NCI-H2196 (cell line): ENCODE measurements around the gene PLEKHG2.

Experiments
- DNase-seq: peaks from one replicate; lab custom pipeline; 2025; ENCODE audit not compliant: unreplicated experiment; lab: John Stamatoyannopoulos, UW

The PLEKHG2 gene

DNA sequence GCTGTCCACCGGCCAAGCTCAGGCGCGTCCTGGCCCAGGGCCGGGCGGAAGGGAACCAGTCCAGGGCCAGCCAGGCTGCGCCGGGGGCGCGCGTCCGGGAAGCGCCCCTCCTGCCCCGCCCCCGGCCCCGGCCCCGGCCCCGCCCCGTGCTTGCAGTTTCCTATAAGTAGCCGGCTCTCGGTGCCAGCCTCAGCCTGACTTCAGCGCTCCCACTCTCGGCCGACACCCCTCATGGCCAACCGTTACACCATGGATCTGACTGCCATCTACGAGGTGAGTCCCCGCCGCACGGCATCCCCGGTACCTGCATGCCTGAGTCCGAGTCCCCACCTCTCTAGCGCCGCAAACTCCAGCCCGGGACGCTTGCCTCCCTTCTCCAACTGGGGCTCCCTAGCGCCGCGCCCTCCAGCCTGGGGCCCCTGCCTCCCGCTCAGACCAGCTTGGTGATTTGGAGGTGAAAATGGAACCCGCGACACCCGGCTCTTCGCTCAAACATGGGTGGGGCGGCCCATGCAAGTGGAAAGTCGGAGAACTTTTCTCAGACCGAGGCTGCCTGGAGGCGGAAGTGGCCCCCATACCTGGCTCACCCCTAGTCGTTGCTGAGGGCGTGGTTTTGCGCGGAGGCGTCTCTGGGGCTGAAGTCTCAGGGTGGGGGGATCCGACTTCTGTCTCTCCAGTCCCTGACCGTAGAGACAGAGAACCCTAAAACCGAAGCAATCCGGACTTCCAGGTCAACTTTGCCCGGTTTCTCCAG is 5.6 kb upstream of the PLEKHG2 start, which contains the start of gene ZFP36:
TSS of gene ZFP36 (plus strand) at position 192 of the 754 bp plus-strand sequence. CDS start at position 250, 58 bp downstream.
- peak; percentile 68 for DNase-seq

DNA sequence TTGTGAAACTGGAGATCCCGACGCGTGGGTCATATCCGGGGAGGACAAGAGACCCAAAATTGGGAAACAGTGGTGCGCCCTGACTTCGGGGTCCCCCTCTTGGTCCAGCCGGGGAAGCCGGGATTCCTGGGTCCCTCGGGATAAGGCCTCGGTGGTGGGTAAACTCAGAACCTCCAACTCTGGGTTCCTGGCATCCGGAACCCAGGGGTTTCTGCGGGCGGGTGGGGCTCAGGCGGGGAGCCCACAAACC is 5.1 kb upstream of the PLEKHG2 start:
- no peak for DNase-seq

GRCh38 chr19:39407660-39408391 is 4.6 kb upstream of the PLEKHG2 start:
- DNase-seq: no peak

- peak; percentile 27 for DNase-seq
These were observed 3.9 kb upstream of the PLEKHG2 start for GRCh38 chr19:39408392-39409207.

- DNase-seq: peak; percentile 93
These were observed 3.1 kb upstream of the PLEKHG2 start for GRCh38 chr19:39409208-39410016.

DNA sequence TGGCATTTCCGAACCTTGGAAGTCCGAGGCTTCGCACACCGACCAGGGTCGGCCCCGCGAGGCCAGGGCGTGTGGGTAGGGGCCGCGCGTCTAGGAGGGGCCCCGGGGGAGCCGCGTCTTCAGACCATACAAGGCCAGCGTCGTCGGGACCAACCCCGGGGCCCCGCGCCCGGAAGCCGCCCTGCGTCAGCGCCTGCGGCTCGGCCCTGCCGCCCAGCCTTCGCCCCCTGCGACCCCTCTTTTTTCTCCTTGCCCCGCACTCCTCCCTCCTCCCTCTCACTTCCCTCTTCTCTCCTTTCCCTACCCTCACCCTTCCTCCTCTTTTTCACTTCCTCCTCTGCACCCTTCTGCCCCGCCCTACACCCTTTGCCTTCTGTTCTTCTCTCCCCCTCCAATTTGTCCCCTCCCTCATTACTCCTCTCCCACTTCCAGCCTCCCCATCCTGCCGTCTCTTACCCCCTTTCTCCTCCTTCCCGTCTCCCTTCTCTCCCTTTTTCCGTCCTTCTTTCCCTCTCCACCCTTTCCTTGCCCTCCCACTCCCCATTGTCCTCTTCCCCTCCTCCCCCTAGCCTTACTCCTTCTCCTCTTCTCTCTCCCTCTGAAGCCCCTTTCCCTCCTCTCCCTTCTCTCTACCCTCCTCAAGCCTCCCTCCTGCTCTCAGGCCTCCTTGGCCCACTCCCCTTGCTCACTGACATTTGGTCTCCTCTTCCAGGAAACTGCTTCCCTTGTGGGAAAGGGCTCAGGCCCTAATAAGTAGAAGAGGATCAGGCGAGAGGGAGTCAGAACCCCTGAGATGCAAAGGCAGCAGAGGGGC is 2.2 kb upstream of the PLEKHG2 start:
- peak; percentile 57 for DNase-seq

DNA sequence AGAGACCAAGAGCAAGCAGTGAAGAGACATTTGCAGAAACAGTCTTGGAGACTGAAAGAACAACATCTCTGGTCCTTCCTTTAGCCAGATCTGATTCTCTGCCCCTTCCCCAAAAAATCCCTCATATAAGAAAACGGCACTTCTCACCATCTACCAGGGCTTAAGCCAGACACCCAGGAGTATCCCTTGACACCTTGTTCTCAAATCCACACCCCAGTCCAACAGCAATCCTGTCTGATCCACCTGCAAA is 1.7 kb upstream of the PLEKHG2 start:
- no peak for DNase-seq

DNA sequence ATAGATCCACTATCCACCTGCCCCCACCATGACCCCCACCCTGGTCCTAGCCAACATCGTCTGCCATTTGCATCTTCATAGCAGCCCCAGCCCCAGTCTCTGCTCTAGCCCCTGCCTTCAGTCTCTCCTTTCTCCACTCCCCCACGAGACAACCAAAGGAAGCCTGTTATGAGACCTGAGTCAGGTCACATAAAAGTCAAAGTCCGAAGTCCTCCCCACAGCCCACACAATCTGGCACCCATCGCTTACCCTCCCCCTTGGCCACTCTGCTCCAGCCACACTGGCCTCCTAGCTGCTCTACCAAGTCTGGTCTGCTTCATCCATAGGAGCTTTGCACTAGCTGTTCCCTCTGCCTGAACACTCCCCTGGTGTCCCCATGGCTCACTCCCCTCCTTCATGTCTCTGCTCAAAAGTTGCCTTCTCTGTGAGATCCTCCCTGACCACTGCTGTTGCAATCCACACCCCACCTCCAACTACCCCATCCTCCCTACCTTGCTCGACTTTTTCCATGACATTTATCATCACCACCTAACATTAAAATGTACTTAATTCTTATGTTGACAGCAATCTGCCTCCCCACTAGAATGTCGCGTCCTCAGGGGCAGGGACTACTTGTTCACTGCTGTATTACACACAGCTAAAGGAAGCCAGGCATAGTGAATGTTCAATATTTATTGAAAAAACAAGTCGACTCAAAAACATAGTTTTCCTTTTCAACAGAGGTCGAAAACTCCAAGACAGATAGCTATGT is 1.2 kb upstream of the PLEKHG2 start:
- no peak for DNase-seq

GRCh38 chr19:39411832-39412099 is 703 bp upstream of the PLEKHG2 start:
- DNase-seq: peak; percentile 92

DNA sequence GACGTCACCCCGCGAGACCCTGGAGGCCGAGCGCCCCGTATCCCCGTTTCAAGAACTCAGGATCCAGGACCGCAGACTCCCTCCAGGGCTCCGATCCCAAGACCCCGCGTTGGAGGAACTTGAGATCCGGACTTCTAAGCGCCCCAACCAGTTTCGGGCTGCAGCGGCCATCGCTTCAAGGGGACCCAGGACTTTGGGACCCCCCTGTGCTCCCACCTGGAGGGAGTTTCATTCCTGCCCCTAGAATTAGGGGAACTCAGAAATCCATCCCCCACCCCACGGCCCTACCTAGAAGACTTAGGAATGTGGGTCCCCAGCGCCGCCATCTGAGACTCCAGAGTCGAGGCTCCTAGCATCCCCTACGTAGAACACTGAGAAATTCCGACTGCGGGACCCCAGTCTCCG is 400 bp downstream of the PLEKHG2 start:
- DNase-seq: no peak

- no peak for DNase-seq
These were observed 922 bp downstream of the PLEKHG2 start for GRCh38 chr19:39413272-39413910.

DNA sequence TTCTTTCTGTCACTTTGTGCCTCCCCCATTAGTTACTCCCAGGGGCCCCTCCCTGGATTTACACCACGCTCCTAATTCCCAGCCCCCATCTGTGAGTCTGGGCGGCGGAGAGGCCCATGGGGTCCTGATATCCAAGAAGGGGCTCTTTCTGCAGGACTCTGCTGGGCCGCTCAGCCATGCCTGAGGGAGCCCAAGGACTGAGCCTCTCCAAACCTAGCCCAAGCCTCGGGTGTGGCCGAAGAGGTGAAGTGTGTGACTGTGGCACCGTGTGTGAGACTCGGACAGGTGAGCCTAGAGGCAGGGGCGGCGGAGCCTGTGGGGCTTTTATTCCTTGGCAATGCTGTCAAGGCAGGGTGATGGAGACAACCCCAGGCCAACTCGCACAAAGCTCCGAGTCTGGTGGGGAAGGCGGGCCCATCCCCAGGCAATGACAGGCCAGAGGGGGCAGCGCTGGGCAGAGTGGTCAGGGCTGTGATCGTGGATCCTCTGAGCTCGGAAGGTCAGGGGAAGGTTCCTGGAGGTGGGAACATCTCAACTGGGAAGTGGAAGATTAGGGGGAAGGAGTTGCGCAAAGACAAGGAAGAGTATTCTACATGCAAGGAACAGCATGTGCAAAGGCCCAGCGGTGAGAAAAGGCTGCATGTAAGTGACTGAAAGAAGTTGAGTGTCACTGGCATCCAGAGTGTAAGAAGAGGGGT is 1.6 kb downstream of the PLEKHG2 start:
- DNase-seq: no peak

DNA sequence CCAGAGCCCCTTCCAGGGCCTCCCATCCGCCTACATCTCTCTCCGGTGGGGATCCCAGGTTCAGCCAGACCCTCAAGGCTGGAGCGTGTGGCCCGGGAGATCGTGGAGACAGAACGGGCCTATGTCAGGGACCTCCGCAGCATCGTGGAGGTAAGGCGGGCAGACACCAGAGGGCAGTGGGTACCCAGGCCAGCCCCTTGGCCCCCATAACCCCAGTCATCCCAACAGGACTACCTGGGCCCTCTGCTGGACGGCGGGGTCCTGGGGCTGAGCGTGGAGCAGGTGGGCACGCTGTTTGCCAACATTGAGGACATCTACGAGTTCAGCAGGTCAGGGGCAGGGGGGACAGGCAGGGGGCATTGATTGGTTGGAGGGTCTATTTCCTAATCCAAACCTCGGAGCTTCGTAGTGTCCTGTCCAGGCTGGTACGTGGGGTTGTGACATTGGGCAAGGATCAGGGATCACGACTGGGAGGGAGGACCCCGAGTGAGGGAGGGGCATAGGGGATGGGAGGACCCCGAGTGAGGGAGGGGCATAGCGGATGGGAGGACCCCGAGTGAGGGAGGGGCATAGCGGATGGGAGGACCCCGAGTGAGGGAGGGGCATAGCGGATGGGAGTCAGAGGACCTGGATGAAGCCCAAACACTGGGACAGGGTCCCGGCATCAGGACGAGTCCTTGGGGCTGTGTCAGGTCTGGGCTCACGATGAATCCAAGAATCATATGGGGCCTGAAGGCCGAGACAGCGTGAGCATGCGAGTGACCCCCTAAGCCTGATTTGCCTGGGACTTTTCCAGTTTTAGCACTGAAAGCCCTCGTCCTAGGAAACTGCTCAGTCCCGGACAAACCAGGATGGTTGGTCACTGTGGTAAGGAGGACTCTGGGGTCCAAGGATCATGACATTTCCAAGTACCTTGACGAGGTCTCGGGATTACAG is 2.9 kb downstream of the PLEKHG2 start:
- DNase-seq: no peak

DNA sequence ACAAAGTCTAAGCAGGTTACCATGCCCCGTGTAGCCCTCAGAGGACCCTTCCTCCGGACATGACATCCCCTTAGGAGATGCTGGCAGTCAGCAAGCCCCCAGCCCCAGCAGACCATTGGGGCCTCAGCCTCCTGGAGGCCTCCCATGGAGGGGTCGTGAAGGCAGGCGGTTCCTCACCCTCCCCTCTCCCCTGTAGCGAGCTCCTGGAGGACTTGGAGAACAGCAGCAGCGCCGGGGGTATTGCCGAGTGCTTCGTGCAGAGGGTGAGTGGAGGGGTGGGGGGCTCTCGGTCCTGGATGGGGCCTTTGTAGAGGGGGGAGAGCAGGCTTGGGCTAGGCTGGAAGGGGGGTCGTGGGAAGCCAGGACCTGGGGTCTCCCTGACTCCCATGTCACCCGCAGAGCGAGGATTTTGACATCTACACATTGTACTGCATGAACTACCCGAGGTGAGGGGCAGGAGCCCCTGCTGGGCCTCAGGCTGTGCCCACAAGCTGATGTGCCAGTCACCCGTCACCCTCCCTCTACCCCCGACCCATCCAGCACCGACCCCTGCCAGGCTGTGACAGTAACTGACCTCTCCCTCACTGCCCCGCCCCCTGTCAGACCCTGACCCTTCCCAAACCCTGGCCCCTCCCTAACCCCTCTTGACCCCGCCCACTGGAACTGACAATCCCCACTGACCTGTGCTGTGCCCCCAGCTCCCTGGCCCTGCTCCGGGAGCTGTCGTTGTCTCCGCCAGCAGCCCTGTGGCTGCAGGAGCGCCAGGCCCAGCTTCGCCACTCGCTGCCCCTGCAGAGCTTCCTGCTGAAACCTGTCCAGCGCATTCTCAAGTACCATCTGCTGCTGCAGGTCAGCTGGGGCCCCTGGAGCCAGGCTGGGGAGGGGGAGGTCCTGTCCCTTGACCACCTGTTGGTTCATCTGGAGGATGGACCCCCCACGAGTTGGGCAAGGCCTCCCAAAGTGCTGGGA is 4.0 kb downstream of the PLEKHG2 start:
- no peak for DNase-seq

- no peak for DNase-seq
These were observed 5.2 kb downstream of the PLEKHG2 start for GRCh38 chr19:39417463-39418181.

DNA sequence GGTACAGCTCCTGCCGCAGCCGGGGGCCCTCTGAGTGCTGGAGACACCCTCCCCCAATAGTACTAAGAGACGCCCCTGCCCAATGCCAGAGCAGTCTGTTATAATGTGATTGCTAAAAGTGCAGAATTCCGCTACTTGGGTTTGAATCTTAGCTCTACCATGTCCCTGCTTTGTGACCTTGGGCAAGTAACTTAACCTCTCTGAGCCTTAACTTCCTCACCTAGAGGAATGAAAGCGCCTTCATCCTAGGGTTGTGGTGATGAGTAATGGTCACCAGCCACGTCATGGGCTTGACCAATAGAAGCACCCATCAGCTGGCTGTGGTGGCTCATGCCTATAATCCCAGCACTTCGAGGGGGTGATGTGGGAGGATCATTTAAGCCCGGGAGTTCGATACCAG is 6.5 kb downstream of the PLEKHG2 start:
- DNase-seq: no peak
